Neural cell (in vitro differentiated cells): Measurements from ENCODE around the gene DHX8. TPM values are rescaled to one million over a fixed set of nuclear protein-coding genes. Genes with fewer than 3 reads are reported as not detected.

Experiments used
- H2AFZ ChIP-seq: fragments of 200-600, 300-800 bp; sonication (generic), shearing (Covaris generic); 2 replicates; pipeline ENCODE4 v1.6.0; 2014; ENCODE audit warnings: low read depth, mild to moderate bottlenecking, antibody characterized with exemption, low read length, moderate library complexity
- H3F3A ChIP-seq: fragments of 200-600 bp; shearing (Covaris generic); 2 replicates; pipeline ENCODE4 v1.6.1; 2016; ENCODE audit warnings: mild to moderate bottlenecking, moderate library complexity, mixed read lengths, antibody characterized with exemption, low read length; ENCODE audit not compliant: insufficient read depth, poor library complexity, severe bottlenecking
- H3K27ac ChIP-seq: fragments of 200-600, 300-800 bp; sonication (generic), shearing (Covaris generic); 2 replicates; pipeline ENCODE4 v1.5.1; 2014; ENCODE audit warnings: mild to moderate bottlenecking, low read length, moderate library complexity
- H3K27me3 ChIP-seq: fragments of 300-800, 200-600 bp; sonication (generic), shearing (Covaris generic); 2 replicates; pipeline ENCODE4 v1.6.0; 2014; ENCODE audit warnings: mild to moderate bottlenecking, low read depth, low read length, moderate library complexity; ENCODE audit not compliant: insufficient read depth
- H3K36me3 ChIP-seq: fragments of 300-800, 200-600 bp; sonication (generic), shearing (Covaris generic); 2 replicates; pipeline ENCODE4 v1.5.1; 2014; ENCODE audit warnings: mild to moderate bottlenecking, antibody characterized with exemption, low read length, moderate library complexity; ENCODE audit not compliant: insufficient read depth
- H3K4me2 ChIP-seq: fragments of 300-800, 200-600 bp; sonication (generic), shearing (Covaris generic); 2 replicates; pipeline ENCODE4 v1.6.0; 2014; ENCODE audit warnings: mild to moderate bottlenecking, low read length
- H3K4me3 ChIP-seq: fragments of 300-800, 200-600 bp; sonication (generic), shearing (Covaris generic); 2 replicates; pipeline ENCODE4 v1.5.1; 2014; ENCODE audit warnings: mild to moderate bottlenecking, low read length, moderate library complexity
- H3K79me2 ChIP-seq: fragments of 200-600 bp; shearing (Covaris generic); replicated peaks from 2 replicates; pipeline ENCODE4 v1.6.0; 2014; ENCODE audit warnings: mild to moderate bottlenecking, low read length, moderate library complexity; ENCODE audit not compliant: insufficient read depth
- H3K9ac ChIP-seq: fragments of 300-800, 200-600 bp; sonication (generic), shearing (Covaris generic); 2 replicates; pipeline ENCODE4 v1.6.1; 2016; ENCODE audit warnings: mild to moderate bottlenecking, low read length, mixed read lengths
- H3K9me2 ChIP-seq: fragments of 200-600 bp; shearing (Covaris generic); 2 replicates; pipeline ENCODE4 v1.6.1; 2016; ENCODE audit warnings: mild to moderate bottlenecking, low read length, mixed read lengths; ENCODE audit not compliant: insufficient read depth
- H3K9me3 ChIP-seq: fragments of 200-600, 300-800 bp; sonication (generic), shearing (Covaris generic); 2 replicates; pipeline ENCODE4 v1.6.1; 2016; ENCODE audit warnings: mild to moderate bottlenecking, mixed run types, low read length, moderate library complexity, mixed read lengths
- H4K20me1 ChIP-seq: fragments of 200-600 bp; shearing (Covaris generic); 2 replicates; pipeline ENCODE4 v1.6.1; 2016; ENCODE audit warnings: mild to moderate bottlenecking, mixed run types; ENCODE audit not compliant: insufficient read depth
- CTCF ChIP-seq: fragments of 450-650 bp; IDR thresholded peaks from 2 replicates; pipeline ENCODE4 v1.5.1; 2014; ENCODE audit warnings: antibody characterized with exemption, mild to moderate bottlenecking, moderate library complexity; ENCODE audit not compliant: poor library complexity, severe bottlenecking
- EP300 ChIP-seq: fragments of 450-650 bp; conservative IDR thresholded peaks from 2 replicates; pipeline ENCODE4 v1.6.1; 2014; ENCODE audit warnings: antibody characterized with exemption, mild to moderate bottlenecking, moderate library complexity; ENCODE audit not compliant: poor library complexity, severe bottlenecking
- EZH2 ChIP-seq: fragments of 200-600, 300-800 bp; shearing (Covaris generic), sonication (generic); IDR thresholded peaks from 2 replicates; pipeline ENCODE4 v1.6.1; 2014; ENCODE audit warnings: antibody characterized with exemption, low read length, borderline replicate concordance, mild to moderate bottlenecking; ENCODE audit not compliant: insufficient read depth, poor library complexity, severe bottlenecking
- MXI1 ChIP-seq: fragments of 450-650 bp; conservative IDR thresholded peaks from 2 replicates; pipeline ENCODE4 v1.6.1; 2014; ENCODE audit warnings: antibody characterized with exemption, mild to moderate bottlenecking; ENCODE audit not compliant: poor library complexity, severe bottlenecking
- POLR2AphosphoS5 ChIP-seq: IDR thresholded peaks from 2 replicates; pipeline ENCODE4 v1.6.1; 2012
- RAD21 ChIP-seq: fragments of 450-650 bp; conservative IDR thresholded peaks from 2 replicates; pipeline ENCODE4 v1.6.1; 2014; ENCODE audit warnings: antibody characterized with exemption, mild to moderate bottlenecking, moderate library complexity
- REST ChIP-seq: IDR thresholded peaks from 2 replicates; pipeline ENCODE4 v1.6.1; 2012; ENCODE audit warnings: borderline replicate concordance
- SMC3 ChIP-seq: fragments of 450-650 bp; conservative IDR thresholded peaks from 2 replicates; pipeline ENCODE4 v1.6.1; 2014; ENCODE audit warnings: antibody characterized with exemption, mild to moderate bottlenecking, moderate library complexity; ENCODE audit not compliant: poor library complexity
- TAF1 ChIP-seq: IDR thresholded peaks from 2 replicates; pipeline ENCODE4 v1.6.1; 2012; ENCODE audit warnings: low read depth
- polyA plus RNA-seq: library from polyadenylated mRNA; depleted of rRNA; stranded (reverse); fragments of >200 nt; gene quantifications from 2 replicates; pipeline ENCODE4 v1.2.3, GENCODE V29; 2014

Gene DHX8
- polyA plus RNA-seq, 1 donor from 2014 or later = 19.4 TPM

- Histone ChIP-seq H2AFZ (no peak overlapping the region), H3K9me3 (no peaks in the 10 kb centered on the region), H3F3A (no peaks in the 10 kb centered on the region), H3K79me2 (no peaks in the 10 kb centered on the region), H4K20me1 (no peaks in the 10 kb centered on the region), H3K9me2 (no peaks in the 10 kb centered on the region), H3K36me3 (no peaks in the 10 kb centered on the region), H3K27ac (no peak overlapping the region), H3K27me3 (no peaks in the 10 kb centered on the region), H3K4me2 (no peak overlapping the region), H3K4me3 (no peak overlapping the region), H3K9ac (no peak overlapping the region)
- no peak for TF ChIP-seq CTCF
- no peak for TF ChIP-seq MXI1
- no peak for TF ChIP-seq REST
- TF ChIP-seq SMC3 = no peak
- TF ChIP-seq POLR2AphosphoS5 = no peak
These were observed 51.1 kb downstream of the DHX8 start for GRCh38 chr17:43534909-43535308.

- no peaks in the 10 kb centered on the region for H3K27me3 ChIP-seq
- no peaks in the 10 kb centered on the region for H3K9me2 ChIP-seq
- H3K27ac ChIP-seq = no peak overlapping the region
- no peak overlapping the region for H3K4me2 ChIP-seq
- H3K9ac ChIP-seq = no peak overlapping the region
- H3K36me3 ChIP-seq = no peaks in the 10 kb centered on the region
- H3K4me3 ChIP-seq = no peak overlapping the region
- no peak for TF ChIP-seq SMC3
- no peak for TF ChIP-seq POLR2AphosphoS5
- TF ChIP-seq RAD21 = no peak
- TF ChIP-seq CTCF = no peak
- TF ChIP-seq MXI1 = no peak
- no peak for TF ChIP-seq REST
- no peak for TF ChIP-seq EP300
- no peak for TF ChIP-seq EZH2
- no peak for TF ChIP-seq TAF1
- H3F3A ChIP-seq = no peaks in the 10 kb centered on the region
- no peaks in the 10 kb centered on the region for H4K20me1 ChIP-seq
- no peaks in the 10 kb centered on the region for H3K9me3 ChIP-seq
- H2AFZ ChIP-seq = no peak overlapping the region
- no peaks in the 10 kb centered on the region for H3K79me2 ChIP-seq
These were observed 52.6 kb downstream of the DHX8 start for GRCh38 chr17:43536236-43536992.
